AML-193 (cell line): ENCODE data around the gene PDLIM5.
"Not testable (repeated sequence)": the region's sequence is repeated elsewhere in the genome, so short reads cannot be mapped to it uniquely, and the experiment has no call there.

Source experiments
- DNase-seq, 2 experiments: peaks; one replicate each; lab custom pipeline; 2025; lab: John Stamatoyannopoulos, UW

The PDLIM5 gene

GRCh38 chr4:94497690-94498089 lies 45.9 kb downstream of the PDLIM5 start:
- no peak for DNase-seq

- no peak for DNase-seq
Measured at GRCh38 chr4:94498502-94498901, 46.8 kb downstream of the PDLIM5 start.

GRCh38 chr4:94500685-94501084 lies 48.9 kb downstream of the PDLIM5 start:
- no peak for DNase-seq

GRCh38 chr4:94504545-94504944 lies 52.8 kb downstream of the PDLIM5 start:
- DNase-seq: no peak

- no peak for DNase-seq
Measured at GRCh38 chr4:94506822-94507221, 55.1 kb downstream of the PDLIM5 start.

GRCh38 chr4:94507281-94507680 lies 55.5 kb downstream of the PDLIM5 start:
- DNase-seq: no peak

GRCh38 chr4:94507708-94508107 lies 56.0 kb downstream of the PDLIM5 start:
- DNase-seq: no peak

GRCh38 chr4:94508296-94508695 lies 56.6 kb downstream of the PDLIM5 start:
- DNase-seq: no peak

GRCh38 chr4:94508806-94509205 lies 57.1 kb downstream of the PDLIM5 start:
- no peak for DNase-seq

GRCh38 chr4:94511591-94511990 lies 59.8 kb downstream of the PDLIM5 start:
- DNase-seq: no peak

- not testable (repeated sequence) for DNase-seq
Measured at GRCh38 chr4:94513532-94513931, 61.8 kb downstream of the PDLIM5 start.

GRCh38 chr4:94515365-94515764 lies 63.6 kb downstream of the PDLIM5 start:
- no peak for DNase-seq

GRCh38 chr4:94516067-94516466 lies 64.3 kb downstream of the PDLIM5 start:
- DNase-seq: no peak

GRCh38 chr4:94516999-94517398 lies 65.3 kb downstream of the PDLIM5 start:
- DNase-seq: no peak

- no peak for DNase-seq
Measured at GRCh38 chr4:94517492-94517891, 65.8 kb downstream of the PDLIM5 start.

- peak; percentile 69 to 76 for DNase-seq
Measured at GRCh38 chr4:94519019-94519418, 67.3 kb downstream of the PDLIM5 start.

- DNase-seq: peak in 1 of 2 experiments; percentile 9
Measured at GRCh38 chr4:94519925-94520789, 68.4 kb downstream of the PDLIM5 start.

GRCh38 chr4:94523033-94523580 lies 71.4 kb downstream of the PDLIM5 start:
- peak in 1 of 2 experiments; percentile 3 for DNase-seq

- no peak for DNase-seq
Measured at GRCh38 chr4:94523617-94524016, 71.9 kb downstream of the PDLIM5 start.

- DNase-seq: no peak
Measured at GRCh38 chr4:94525993-94526728, 74.4 kb downstream of the PDLIM5 start.

- no peak for DNase-seq
Measured at GRCh38 chr4:94527556-94528233, 76.0 kb downstream of the PDLIM5 start.

- DNase-seq: no peak
Measured at GRCh38 chr4:94528792-94529451, 77.2 kb downstream of the PDLIM5 start.
